Uterus (tissue), 2 donors: ENCODE measurements around the gene BGN.

ENCODE experiments used
- CTCF ChIP-seq, 4 experiments: fragments of 200-600 bp in 2 of 4; fragments of 450-650 bp in 2 of 4; sonication (generic) in 2 of 4; IDR thresholded peaks; one replicate each; pipeline ENCODE4 v1.5.1; 2016 to 2019; ENCODE audit warnings: antibody characterized with exemption in 4 of 4, mild to moderate bottlenecking in 2 of 4, moderate library complexity in 1 of 4
- POLR2A ChIP-seq, 2 donors: fragments of 450-650 bp; IDR thresholded peaks; one replicate each; pipeline ENCODE4 v1.6.1; 2016; ENCODE audit warnings: antibody characterized with exemption in 2 of 2, mild to moderate bottlenecking in 1 of 2, moderate library complexity in 1 of 2

GRCh38 chrX:153512501-153512893, 17.7 kb downstream of the BGN start:
- TF ChIP-seq CTCF (IDR thresholded peaks at IDR 0.05) (no peak), POLR2A (IDR thresholded peaks at IDR 0.05) (no peak)
